GM12874 (cell line): Measurements from ENCODE around the gene TNNI3K.

Experiments
- TF ChIP-seq, protein P1 (sequence below): IDR thresholded peaks from 2 replicates; pipeline ENCODE4 v1.5.1; 2011; ENCODE audit warnings: low read depth, mild to moderate bottlenecking, control low read depth, low read length, moderate library complexity; ENCODE audit not compliant: insufficient read depth

Gene TNNI3K

GRCh38 chr1:74246315-74246714 lies 11.1 kb downstream of the TNNI3K start:
- TF ChIP-seq, protein P1, sequence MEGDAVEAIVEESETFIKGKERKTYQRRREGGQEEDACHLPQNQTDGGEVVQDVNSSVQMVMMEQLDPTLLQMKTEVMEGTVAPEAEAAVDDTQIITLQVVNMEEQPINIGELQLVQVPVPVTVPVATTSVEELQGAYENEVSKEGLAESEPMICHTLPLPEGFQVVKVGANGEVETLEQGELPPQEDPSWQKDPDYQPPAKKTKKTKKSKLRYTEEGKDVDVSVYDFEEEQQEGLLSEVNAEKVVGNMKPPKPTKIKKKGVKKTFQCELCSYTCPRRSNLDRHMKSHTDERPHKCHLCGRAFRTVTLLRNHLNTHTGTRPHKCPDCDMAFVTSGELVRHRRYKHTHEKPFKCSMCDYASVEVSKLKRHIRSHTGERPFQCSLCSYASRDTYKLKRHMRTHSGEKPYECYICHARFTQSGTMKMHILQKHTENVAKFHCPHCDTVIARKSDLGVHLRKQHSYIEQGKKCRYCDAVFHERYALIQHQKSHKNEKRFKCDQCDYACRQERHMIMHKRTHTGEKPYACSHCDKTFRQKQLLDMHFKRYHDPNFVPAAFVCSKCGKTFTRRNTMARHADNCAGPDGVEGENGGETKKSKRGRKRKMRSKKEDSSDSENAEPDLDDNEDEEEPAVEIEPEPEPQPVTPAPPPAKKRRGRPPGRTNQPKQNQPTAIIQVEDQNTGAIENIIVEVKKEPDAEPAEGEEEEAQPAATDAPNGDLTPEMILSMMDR = no peak

GRCh38 chr1:74247881-74248528 lies 12.8 kb downstream of the TNNI3K start:
- TF ChIP-seq, protein P1 = no peak

GRCh38 chr1:74266001-74266400 lies 30.8 kb downstream of the TNNI3K start:
- TF ChIP-seq, protein P1 = no peak

- TF ChIP-seq, protein P1 = no peak
These were observed 36.3 kb downstream of the TNNI3K start for GRCh38 chr1:74271503-74271902.

- TF ChIP-seq, protein P1 = no peak
These were observed 45.6 kb downstream of the TNNI3K start for GRCh38 chr1:74280642-74281396.

- TF ChIP-seq, protein P1 = no peak
These were observed 51.2 kb downstream of the TNNI3K start for GRCh38 chr1:74286414-74286813.

- TF ChIP-seq, protein P1 = no peak
These were observed 79.3 kb downstream of the TNNI3K start for GRCh38 chr1:74314438-74314837.
